ENCODE measurements around the gene FYN.

DNA sequence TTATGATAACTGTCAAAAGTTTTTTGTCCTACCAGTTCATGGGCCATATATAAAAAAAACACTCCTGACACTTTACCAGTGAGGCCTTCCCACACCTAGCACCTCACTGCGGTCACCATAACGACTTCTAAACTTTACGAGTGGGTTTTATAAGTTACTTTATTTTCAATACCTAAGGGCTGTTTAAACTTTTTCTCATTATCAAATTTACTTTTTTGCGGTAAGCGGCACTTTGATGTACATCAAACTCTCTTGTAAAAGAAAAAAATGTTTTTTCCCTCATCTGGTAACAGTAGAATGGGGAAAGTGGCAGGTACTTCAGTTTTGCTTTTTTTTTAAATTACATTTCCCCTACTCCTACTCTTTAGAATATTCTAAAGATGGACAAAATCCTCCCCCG lies 36.2 kb downstream of the FYN start:
- no peak for TF ChIP-seq CTCF (IDR thresholded peaks at IDR 0.05)
- TF ChIP-seq EP300 (IDR thresholded peaks at IDR 0.05): no peak
- no peak for TF ChIP-seq POLR2A (IDR thresholded peaks at IDR 0.05)

All from tibial nerve (tissue), 4 donors.